H1 (cell line): Measurements from ENCODE around the gene KDM2A. TPM values are rescaled to one million over a fixed set of nuclear protein-coding genes. Genes with fewer than 3 reads are reported as not detected.
"Not testable (repeated sequence)": the region's sequence is repeated elsewhere in the genome, so short reads cannot be mapped to it uniquely, and the experiment has no call there.

Source experiments
- CTCF ChIA-PET: fragments of 300-600 bp; sonication (Branson Sonifier 250); formaldehyde crosslinking; loops from one replicate; lab custom pipeline; 2021; ENCODE audit not compliant: partially characterized antibody; lab: Charles Lee
- POLR2A ChIA-PET: fragments of 300-600 bp; sonication (Branson Sonifier 250); formaldehyde crosslinking; loops from one replicate; lab custom pipeline; 2021; ENCODE audit warnings: inconsistent platforms; ENCODE audit not compliant: partially characterized antibody; lab: Charles Lee
- DNase-seq, 2 experiments: peaks; one replicate each; pipeline versions ENCODE4 v3.0.0 to v3.0.0-alpha.2; 2010 to 2022; ENCODE audit warnings: low spot score in 2 of 2, low read depth in 1 of 2, mixed read lengths in 1 of 2
- FAIRE-seq: peaks from 2 replicates; lab custom pipeline; 2011; peaks lifted over from hg19 to GRCh38; lab: Jason Lieb, UNC
- H2AFZ ChIP-seq: 2 replicates; pipeline ENCODE4 v1.8.1; 2012; ENCODE audit warnings: low read length, inconsistent platforms
- H2AK5ac ChIP-seq: 2 replicates; pipeline ENCODE4 v1.6.1; 2013; ENCODE audit warnings: low read depth, low read length
- H2BK120ac ChIP-seq: replicated peaks from 2 replicates; pipeline ENCODE3; 2013; ENCODE audit warnings: low read depth, low read length, inconsistent platforms
- H2BK12ac ChIP-seq: 2 replicates; pipeline ENCODE4 v1.6.1; 2013; ENCODE audit warnings: low read depth, low read length
- H2BK15ac ChIP-seq: 2 replicates; pipeline ENCODE4 v1.6.1; 2013; ENCODE audit warnings: low read length
- H2BK20ac ChIP-seq: 2 replicates; pipeline ENCODE4 v1.6.1; 2013; ENCODE audit warnings: low read length
- H2BK5ac ChIP-seq: 2 replicates; pipeline ENCODE4 v1.6.1; 2013; ENCODE audit warnings: low read depth, low read length
- H3K14ac ChIP-seq: 2 replicates; pipeline ENCODE4 v1.6.1; 2013; ENCODE audit warnings: inconsistent platforms; ENCODE audit not compliant: insufficient read length
- H3K18ac ChIP-seq: 2 replicates; pipeline ENCODE4 v1.6.1; 2013; ENCODE audit warnings: low read length; ENCODE audit errors: extremely low read depth
- H3K23ac ChIP-seq: 2 replicates; pipeline ENCODE4 v1.6.1; 2013; ENCODE audit warnings: inconsistent platforms; ENCODE audit not compliant: insufficient read length
- H3K23me2 ChIP-seq: 2 replicates; pipeline ENCODE4 v1.6.1; 2013; ENCODE audit warnings: low read depth, low read length
- H3K27ac ChIP-seq: 2 replicates; pipeline ENCODE4 v1.6.1; 2011; ENCODE audit warnings: low read depth, low read length, inconsistent platforms
- H3K27me3 ChIP-seq, 4 experiments: replicated peaks in 1 of 4; 1 replicate in 1 of 4; 2 replicates in 3 of 4; pipeline versions ENCODE4 v1.6.1 to v1.8.1; 2011 to 2013; ENCODE audit warnings: low read length in 3 of 4, mild to moderate bottlenecking in 3 of 4, inconsistent platforms in 2 of 4, mixed read lengths in 2 of 4, moderate library complexity in 1 of 4; ENCODE audit not compliant: control insufficient read depth in 3 of 4, insufficient read depth in 3 of 4; ENCODE audit errors: extremely low read depth in 1 of 4
- H3K36me3 ChIP-seq, 4 experiments: 2 replicates each; pipeline versions ENCODE4 v1.6.1 to v1.8.1; 2011 to 2013; ENCODE audit warnings: mild to moderate bottlenecking in 4 of 4, low read length in 3 of 4, moderate library complexity in 2 of 4, control low read depth in 1 of 4, inconsistent platforms in 1 of 4; ENCODE audit not compliant: insufficient read depth in 4 of 4, control insufficient read depth in 2 of 4
- H3K4ac ChIP-seq: replicated peaks from 2 replicates; pipeline ENCODE3; 2013; ENCODE audit warnings: low read length, low read depth, mixed read lengths, inconsistent platforms; ENCODE audit not compliant: insufficient read length
- H3K4me1 ChIP-seq, 4 experiments: replicated peaks in 1 of 4; 1 replicate in 1 of 4; 2 replicates in 3 of 4; pipeline versions ENCODE4 v1.6.1 to v1.8.1; 2011 to 2013; ENCODE audit warnings: low read length in 3 of 4, inconsistent platforms in 2 of 4, mixed read lengths in 1 of 4; ENCODE audit not compliant: insufficient read depth in 4 of 4, control insufficient read depth in 3 of 4
- H3K4me2 ChIP-seq, 2 experiments: 2 replicates each; pipeline versions ENCODE4 v1.6.1 to v1.8.1; 2011 to 2013; ENCODE audit warnings: low read depth in 2 of 2, low read length in 2 of 2, control low read depth in 1 of 2, inconsistent platforms in 1 of 2, mild to moderate bottlenecking in 1 of 2; ENCODE audit not compliant: insufficient read depth in 1 of 2
- H3K4me3 ChIP-seq, 4 experiments: fragments of 200-600, 300-600 bp in 1 of 4; sonication (generic), shearing (Covaris generic), sonication (Bioruptor Twin) in 1 of 4; 2 replicates each; pipeline versions ENCODE4 v1.5.1 to v1.8.1; 2011 to 2016; ENCODE audit warnings: low read length in 4 of 4, low read depth in 3 of 4, control low read depth in 2 of 4, inconsistent platforms in 2 of 4, mild to moderate bottlenecking in 2 of 4, mixed read lengths in 1 of 4, moderate library complexity in 1 of 4; ENCODE audit not compliant: insufficient read depth in 2 of 4; ENCODE audit errors: extremely low read depth in 1 of 4
- H3K56ac ChIP-seq: replicated peaks from 2 replicates; pipeline ENCODE3; 2013; ENCODE audit warnings: low read depth, mild to moderate bottlenecking, mixed read lengths, low read length, inconsistent platforms; ENCODE audit not compliant: insufficient read length
- H3K79me1 ChIP-seq: 2 replicates; pipeline ENCODE4 v1.6.1; 2013; ENCODE audit warnings: low read depth, low read length, control low read depth
- H3K79me2 ChIP-seq, 2 experiments: 2 replicates each; pipeline versions ENCODE4 v1.6.1 to v1.8.1; 2012 to 2013; ENCODE audit warnings: low read length in 2 of 2, mild to moderate bottlenecking in 2 of 2, inconsistent platforms in 1 of 2; ENCODE audit not compliant: insufficient read depth in 2 of 2, control insufficient read depth in 1 of 2
- H3K9ac ChIP-seq, 4 experiments: replicated peaks in 1 of 4; 1 replicate in 1 of 4; 2 replicates in 3 of 4; pipeline versions ENCODE4 v1.6.1 to v1.8.1; 2011 to 2013; ENCODE audit warnings: low read depth in 3 of 4, low read length in 3 of 4, control low read depth in 2 of 4, mild to moderate bottlenecking in 2 of 4, moderate library complexity in 2 of 4, inconsistent platforms in 1 of 4; ENCODE audit errors: extremely low read depth in 1 of 4
- H3K9me3 ChIP-seq, 2 experiments: 2 replicates each; pipeline versions ENCODE4 v1.6.1 to v1.8.1; 2012 to 2013; ENCODE audit warnings: mild to moderate bottlenecking in 2 of 2, moderate library complexity in 2 of 2, control low read depth in 1 of 2, inconsistent platforms in 1 of 2, low read depth in 1 of 2, low read length in 1 of 2, mixed read lengths in 1 of 2; ENCODE audit not compliant: insufficient read depth in 2 of 2
- H4K20me1 ChIP-seq, 2 experiments: replicated peaks in 1 of 2; 2 replicates each; pipeline versions ENCODE3 to v1.8.1; 2011 to 2013; ENCODE audit warnings: inconsistent platforms in 2 of 2, low read length in 2 of 2, mild to moderate bottlenecking in 1 of 2; ENCODE audit not compliant: insufficient read depth in 2 of 2, control insufficient read depth in 1 of 2
- H4K5ac ChIP-seq: 2 replicates; pipeline ENCODE4 v1.6.1; 2013; ENCODE audit warnings: low read length, low read depth, mixed read lengths, inconsistent platforms; ENCODE audit not compliant: insufficient read length
- H4K8ac ChIP-seq: 2 replicates; pipeline ENCODE4 v1.8.0; 2013; ENCODE audit warnings: mild to moderate bottlenecking, moderate library complexity, low read length, inconsistent platforms; ENCODE audit not compliant: insufficient read depth; ENCODE audit errors: extremely low read depth
- H4K91ac ChIP-seq: replicated peaks from 2 replicates; pipeline ENCODE3; 2013; ENCODE audit warnings: low read length, mixed read lengths, inconsistent platforms; ENCODE audit not compliant: insufficient read length
- WGBS, 2 experiments: shearing (Covaris generic) in 1 of 2; methylation state at CpG; one replicate each; pipeline versions ENCODE4 v1.1.6 to v1.1.7; 2013 to 2015; ENCODE audit warnings: low lambda C conversion rate in 2 of 2, mixed read lengths in 2 of 2, inconsistent platforms in 1 of 2, low coverage in 1 of 2, missing lambda C conversion rate in 1 of 2; ENCODE audit not compliant: insufficient replicate concordance in 2 of 2, insufficient coverage in 1 of 2, insufficient read length in 1 of 2; ENCODE audit errors: extremely low coverage in 1 of 2, missing lambda C conversion rate in 1 of 2; 5-methylcytosine and 5-hydroxymethylcytosine counted together
- polyA plus RNA-seq, 7 experiments: library from polyadenylated mRNA; depleted of rRNA in 3 of 7; stranded (reverse) in 5 of 7; unstranded in 2 of 7; fragments of >200 nt in 5 of 7; fragments of 200-250 nt in 2 of 7; gene quantifications; 1 replicate in 5 of 7; 2 replicates in 1 of 7; 4 replicates in 1 of 7; pipeline versions ENCODE4 v1.2.1 to v1.2.3, GENCODE V29; 2011 to 2013; ENCODE audit warnings: missing spikeins in 2 of 7, mixed read lengths in 2 of 7
- total RNA-seq: library from RNA; stranded (reverse); fragmentation: NEBNext Ultra II Directional; extraction: Animal tissue kit (Norgen Biotek cat#: 25700); gene quantifications from 2 replicates; pipeline ENCODE4 v1.2.1, GENCODE V29; 2021

The KDM2A gene
- total and polyA plus RNA-seq, 2 of the 8 experiments (the other 6 are each of a cell fraction or from before 2014, with no cell fraction given) = 55.4 to 66.2 TPM

DNA sequence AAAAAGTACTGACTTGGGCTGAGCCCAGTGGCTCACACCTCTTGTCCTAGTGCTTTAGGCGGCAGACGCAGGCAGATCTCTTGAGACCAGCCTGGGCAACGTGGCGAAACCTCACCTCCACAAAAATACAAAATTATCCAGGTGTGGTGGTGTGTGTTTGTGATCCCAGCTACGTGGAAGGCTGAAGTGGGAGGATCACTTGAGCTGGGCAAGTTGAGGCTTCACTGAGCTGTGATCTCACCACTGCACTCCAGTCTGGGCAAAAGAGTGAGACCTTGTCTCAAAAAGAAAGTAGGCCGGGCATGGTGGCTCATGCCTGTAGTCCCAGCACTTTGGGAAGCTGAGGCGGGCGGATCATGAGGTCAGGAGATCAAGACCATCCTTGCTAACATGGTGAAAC, 115.5 kb downstream of the KDM2A start:
- H2AK5ac ChIP-seq, H2BK15ac ChIP-seq, H2AFZ ChIP-seq, POLR2A ChIA-PET, H3K79me1 ChIP-seq, H3K23me2 ChIP-seq, H4K8ac ChIP-seq, H3K23ac ChIP-seq, H2BK12ac ChIP-seq, H3K18ac ChIP-seq, H3K4ac ChIP-seq, H2BK120ac ChIP-seq, H3K14ac ChIP-seq, H4K20me1 ChIP-seq, H3K27ac ChIP-seq, FAIRE-seq, DNase-seq, H3K9ac ChIP-seq, H3K27me3 ChIP-seq, H4K91ac ChIP-seq, H3K4me2 ChIP-seq, H2BK20ac ChIP-seq, H2BK5ac ChIP-seq, H3K79me2 ChIP-seq, H3K4me1 ChIP-seq, H4K5ac ChIP-seq, H3K9me3 ChIP-seq, H3K4me3 ChIP-seq, H3K56ac ChIP-seq: not testable (repeated sequence)
- CTCF ChIA-PET = interaction anchor here (1.6 kb wide), 1 partner anchor 57 kb away, joined by 5 read pairs; no protein-coding TSS in a partner anchor
- 89% methylated on average over 8 of the region's 8 CpGs; no CpG with 5 or more reads in 1 of the 2 experiments for WGBS, 2 experiments
- H3K36me3 ChIP-seq = peaks cover 4 to 24% (median 14%) of the 10 kb centered on the region in 4 experiments; a peak in 6 of 8 replicates
